HG03159 (cell line): ENCODE results near the gene ABHD5.

Source experiments
- ATAC-seq: cut with Tn5 transposase; IDR thresholded peaks from one replicate; pipeline ENCODE4 v1.9.1; 2021; ENCODE audit warnings: mild to moderate bottlenecking, moderate library complexity; ENCODE audit not compliant: unreplicated experiment

Gene ABHD5

DNA sequence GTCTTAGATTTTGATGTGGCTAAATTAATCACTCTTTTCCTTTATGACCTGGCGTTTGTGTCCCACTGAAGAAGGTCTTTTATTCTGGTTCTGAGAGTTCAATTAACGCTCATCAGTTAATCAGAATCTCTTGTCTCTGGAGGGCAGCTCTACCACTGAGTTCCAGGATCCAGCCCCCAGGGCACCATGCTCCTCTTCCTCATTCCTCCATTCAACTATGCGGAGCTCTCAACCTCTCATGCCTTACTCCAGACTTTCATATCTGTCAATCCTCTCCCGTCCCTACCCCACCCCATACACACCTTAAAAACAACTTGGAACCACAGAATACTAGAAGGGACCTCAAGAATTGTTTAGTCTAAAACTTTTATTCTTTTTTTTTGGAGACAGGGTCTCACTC lies 4.8 kb upstream of the ABHD5 start:
- no peak for ATAC-seq

GRCh38 chr3:43686333-43686699 lies 4.4 kb upstream of the ABHD5 start:
- no peak for ATAC-seq

GRCh38 chr3:43686700-43687498 lies 3.8 kb upstream of the ABHD5 start:
- no peak for ATAC-seq

- ATAC-seq: no peak
Measured at GRCh38 chr3:43687499-43687811, 3.3 kb upstream of the ABHD5 start.

- ATAC-seq: no peak
Measured at GRCh38 chr3:43688245-43688650, 2.5 kb upstream of the ABHD5 start.

DNA sequence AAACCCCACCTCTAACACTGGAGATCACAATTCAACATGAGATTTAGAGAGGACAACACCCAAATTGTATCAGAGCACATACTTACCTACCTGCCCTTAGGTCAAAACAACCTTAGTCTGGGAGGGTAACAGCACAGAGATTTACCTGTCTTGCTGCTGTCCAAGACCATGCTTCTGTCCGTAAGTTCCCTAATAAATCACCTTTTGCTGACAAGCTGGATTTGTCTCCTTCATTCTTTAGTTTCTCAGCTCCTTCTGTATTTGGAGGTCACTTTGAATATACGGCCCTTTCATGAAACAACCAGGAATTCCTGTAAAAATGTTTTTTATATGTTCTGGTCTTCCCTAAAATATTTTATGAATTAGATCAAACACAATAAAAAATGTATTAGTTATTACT lies 1.6 kb upstream of the ABHD5 start:
- no peak for ATAC-seq

DNA sequence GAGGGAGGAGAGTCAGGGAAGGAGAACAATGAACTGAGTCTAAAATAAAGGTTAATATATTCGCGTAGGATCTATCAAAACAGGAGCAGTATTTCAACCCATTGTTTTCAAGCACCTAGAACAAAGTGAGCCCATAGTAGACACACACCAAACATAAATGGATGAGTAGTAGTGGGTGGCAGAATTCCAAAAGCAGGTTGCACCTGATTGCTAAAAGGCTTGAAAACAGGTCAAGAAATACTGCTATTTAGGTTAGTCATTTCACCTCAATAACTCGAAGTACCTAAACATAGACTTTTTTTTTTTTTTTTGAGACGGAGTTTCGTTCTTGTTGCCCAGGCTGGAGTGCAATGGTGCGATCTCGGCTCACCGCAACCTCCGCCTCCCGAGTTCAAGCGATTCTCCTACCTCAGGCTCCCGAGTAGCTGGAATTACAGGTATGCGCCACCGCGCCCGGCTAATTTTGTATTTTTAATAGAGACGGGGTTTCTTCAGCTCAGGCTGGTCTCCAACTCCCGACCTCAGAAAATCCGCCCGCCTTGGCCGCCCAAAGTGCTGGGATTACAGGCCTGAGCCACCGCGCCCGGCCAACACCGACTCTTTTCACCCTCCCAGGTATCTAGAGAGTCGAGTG lies 855 bp upstream of the ABHD5 start:
- no peak for ATAC-seq

DNA sequence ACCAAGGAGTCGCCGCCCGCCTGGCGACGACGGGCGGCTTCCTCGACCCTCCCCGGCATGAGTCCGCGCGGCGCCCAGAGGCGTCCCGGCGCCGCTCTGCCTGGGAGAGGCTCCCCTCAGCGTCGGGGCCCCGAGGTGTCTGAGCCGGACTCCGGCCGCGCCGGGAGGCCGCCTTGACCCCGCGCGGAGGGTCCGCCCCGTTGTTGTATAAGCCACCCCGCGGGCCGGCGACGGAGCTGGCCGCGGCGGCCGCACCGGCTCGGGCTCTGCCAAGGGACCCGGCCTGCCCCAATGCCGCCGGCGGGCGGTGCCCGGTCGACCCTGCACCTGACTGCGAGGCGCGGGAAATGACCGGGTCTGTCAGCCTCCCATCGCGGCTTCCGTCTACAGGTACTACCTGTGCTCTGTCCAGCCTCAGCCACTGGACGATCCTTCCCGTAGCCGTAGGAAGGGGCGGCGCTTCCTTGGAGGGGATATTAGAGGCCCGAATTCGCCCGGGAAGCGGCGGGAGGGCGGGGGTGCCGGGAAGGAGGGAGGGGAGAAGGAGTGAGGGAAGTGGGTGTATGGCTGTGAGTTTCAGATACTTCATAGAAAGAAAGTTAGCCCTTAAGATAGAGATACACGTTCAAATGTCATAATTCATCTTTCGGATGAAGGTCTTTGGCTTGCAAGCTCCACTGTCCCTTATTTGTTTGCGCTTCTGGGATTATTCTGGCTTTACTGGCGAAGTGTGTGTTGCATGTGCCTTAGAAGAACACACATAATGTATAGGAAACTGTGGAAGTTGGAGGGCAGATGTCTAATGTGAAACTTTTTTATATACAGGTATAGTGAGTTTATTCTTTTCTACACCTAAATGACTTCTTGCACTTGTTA lies 620 bp downstream of the ABHD5 start:
- ATAC-seq: peak; percentile 28

- ATAC-seq: no peak
Measured at GRCh38 chr3:43692085-43692855, 1.5 kb downstream of the ABHD5 start.

DNA sequence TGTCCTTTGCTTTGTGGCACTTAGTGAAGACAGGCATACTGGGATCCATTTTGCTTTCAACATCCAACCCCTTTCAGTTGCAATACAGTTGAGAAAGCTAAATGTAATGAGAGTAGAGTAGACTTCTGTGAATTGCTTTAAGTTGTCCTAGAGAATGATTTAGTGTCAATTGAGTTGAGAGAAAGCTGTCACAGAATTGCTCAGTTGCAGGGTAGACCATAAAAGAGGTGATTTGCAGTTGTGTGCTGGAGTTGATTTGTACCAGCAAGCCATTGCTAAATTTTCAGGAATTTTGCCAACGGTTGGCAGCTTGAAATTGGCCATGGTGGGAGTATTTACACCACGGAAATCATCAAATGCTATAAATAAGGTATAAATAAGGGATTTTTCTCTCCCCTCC lies 2.2 kb downstream of the ABHD5 start:
- no peak for ATAC-seq

DNA sequence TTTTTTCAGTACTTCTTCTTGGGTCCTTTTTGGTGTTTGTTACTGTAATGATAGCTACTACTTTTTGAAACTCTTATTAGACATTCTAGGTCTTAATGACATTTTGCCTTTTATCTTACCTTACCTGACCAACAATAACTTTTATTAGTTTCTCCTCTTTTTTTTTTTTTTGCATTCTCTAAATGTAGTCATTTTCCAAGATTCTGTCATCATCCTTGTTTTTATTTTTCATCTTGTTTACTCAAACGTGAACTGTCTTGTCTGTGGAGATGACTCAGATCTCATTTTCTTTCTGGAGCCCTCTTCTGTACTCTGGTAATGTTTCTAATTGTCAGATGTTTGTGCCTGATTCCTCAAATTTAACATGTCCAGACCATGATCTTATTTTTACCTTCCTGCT lies 2.9 kb downstream of the ABHD5 start:
- ATAC-seq: no peak

DNA sequence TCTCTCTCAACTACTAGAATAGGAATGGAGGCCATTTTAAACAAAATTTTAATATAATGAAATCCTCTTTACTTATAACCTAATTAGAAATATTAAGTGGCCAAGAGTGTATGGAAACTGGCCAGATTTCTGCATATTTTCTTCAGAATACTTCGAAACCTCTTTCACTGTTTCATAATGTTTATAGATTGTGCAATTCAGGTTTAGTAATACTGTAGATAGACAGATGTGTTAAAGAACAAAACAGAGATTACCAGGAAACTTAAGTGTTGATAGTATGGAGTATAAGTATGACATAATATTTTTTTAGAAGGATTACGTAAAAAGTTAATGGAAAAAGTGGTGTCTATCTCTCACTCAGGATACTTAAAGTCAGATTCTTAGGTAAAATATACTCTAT lies 4.7 kb downstream of the ABHD5 start:
- ATAC-seq: no peak

- ATAC-seq: no peak
Measured at GRCh38 chr3:43695863-43696262, 5.1 kb downstream of the ABHD5 start.

GRCh38 chr3:43696441-43696840 lies 5.7 kb downstream of the ABHD5 start:
- ATAC-seq: no peak

- ATAC-seq: no peak
Measured at GRCh38 chr3:43696881-43697280, 6.1 kb downstream of the ABHD5 start.

DNA sequence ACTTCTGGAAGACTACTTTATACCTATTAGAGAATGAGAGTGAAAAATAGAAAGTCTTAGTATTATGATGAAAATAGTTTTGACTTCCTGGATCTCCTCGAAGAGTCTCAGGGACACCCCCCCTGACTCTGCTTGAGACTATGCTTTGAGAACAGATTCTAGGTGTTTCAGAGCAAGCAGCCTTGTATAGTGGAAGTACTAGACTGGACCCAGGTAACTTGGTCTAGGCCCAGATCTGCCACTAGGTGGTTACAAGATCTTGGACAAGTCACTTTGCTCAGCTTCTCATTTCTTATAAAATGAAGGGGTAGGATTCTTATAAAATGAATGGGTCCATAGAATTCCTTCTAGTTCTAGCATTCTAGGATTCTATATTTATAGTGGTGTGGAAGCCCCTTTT lies 9.1 kb downstream of the ABHD5 start:
- ATAC-seq: peak; percentile 87

- no peak for ATAC-seq
Measured at GRCh38 chr3:43704697-43705096, 14.0 kb downstream of the ABHD5 start.

DNA sequence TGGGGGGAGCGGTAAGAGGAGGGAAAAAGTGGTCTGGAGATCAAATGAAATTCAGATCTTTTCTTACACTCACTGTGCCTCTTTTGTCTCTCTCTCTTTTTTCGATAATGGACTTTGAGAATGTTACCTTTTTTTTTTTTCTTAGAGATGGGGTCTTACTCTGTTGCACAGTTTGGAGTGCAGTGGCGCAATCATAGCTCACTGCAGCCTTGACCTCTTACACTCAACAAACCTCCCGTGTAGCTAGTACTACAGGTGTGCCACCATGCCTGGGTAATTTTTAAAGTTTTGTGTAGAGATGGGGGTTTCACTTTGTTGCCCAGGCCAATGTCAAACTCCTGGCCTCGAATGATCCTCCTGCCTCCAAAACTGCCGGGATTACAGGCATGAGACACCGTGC lies 15.6 kb downstream of the ABHD5 start:
- ATAC-seq: no peak

DNA sequence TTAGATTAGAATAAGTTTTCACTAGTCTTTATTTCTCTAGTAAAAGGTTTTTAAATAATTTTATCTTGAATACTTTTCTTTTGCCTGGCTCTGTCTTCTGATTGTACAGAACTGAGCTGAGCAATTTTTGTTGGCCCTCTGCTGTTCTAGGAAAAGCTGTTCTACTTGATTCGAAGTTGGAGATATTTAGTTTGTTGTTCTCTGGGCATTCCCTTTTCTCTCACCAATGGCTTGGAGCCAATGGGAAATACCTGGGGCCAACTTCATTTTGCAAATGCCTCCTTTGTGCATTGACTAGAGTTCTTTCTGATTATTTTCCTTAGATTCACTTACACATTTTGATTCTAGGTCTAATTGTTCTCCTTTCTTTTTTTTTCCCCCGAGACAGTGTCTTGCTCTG lies 16.5 kb downstream of the ABHD5 start:
- ATAC-seq: no peak

GRCh38 chr3:43707998-43708397 lies 17.3 kb downstream of the ABHD5 start:
- no peak for ATAC-seq

DNA sequence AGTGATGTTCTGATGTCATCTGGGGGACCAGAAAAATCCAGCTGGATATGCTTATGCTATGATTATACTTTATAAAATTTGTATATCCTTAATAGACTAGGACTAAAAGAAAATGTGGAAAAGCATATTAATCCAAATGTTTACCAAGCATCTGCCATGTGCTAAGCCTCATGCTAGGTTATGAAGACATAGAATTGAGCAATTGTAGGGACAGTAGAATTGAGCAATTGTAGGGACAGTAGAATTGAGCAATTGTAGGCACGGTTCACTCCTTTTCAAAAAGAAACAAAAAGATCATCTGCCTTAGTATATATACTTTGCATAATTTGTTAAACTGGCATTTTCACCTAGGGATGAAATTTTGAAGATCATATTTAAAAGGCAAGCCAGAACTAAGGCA lies 18.3 kb downstream of the ABHD5 start:
- no peak for ATAC-seq
